B cell (primary cell): ENCODE data around the gene MYH3. TPM values are rescaled to one million over a fixed set of nuclear protein-coding genes. Genes with fewer than 3 reads are reported as not detected.
A peak's percentile ranks its signal among the peaks of the same experiment; 100 is the strongest.

Experiments used
- ATAC-seq: fragments of 200-7000 bp; cut with Tn5 transposase; one replicate; pipeline ENCODE4 v1.10.0; 2021; ENCODE audit warnings: low read depth, mild to moderate bottlenecking, moderate number of reproducible peaks, moderate library complexity
- CTCF ChIA-PET: fragments of 350-600 bp; sonication (Branson Sonifier 250); formaldehyde crosslinking; loops from one replicate; lab custom pipeline; 2021; ENCODE audit warnings: antibody characterized with exemption, inconsistent platforms; lab: Charles Lee
- POLR2A ChIA-PET: fragments of 350-600 bp; sonication (Branson Sonifier 250); formaldehyde crosslinking; loops from one replicate; lab custom pipeline; 2021; ENCODE audit warnings: antibody characterized with exemption; lab: Charles Lee
- DNase-seq: peaks from one replicate; pipeline ENCODE4 v3.0.0; 2013
- H2AFZ ChIP-seq: 2 replicates; pipeline ENCODE4 v1.6.1; 2012; ENCODE audit warnings: mild to moderate bottlenecking, low read depth, low read length; ENCODE audit not compliant: insufficient read depth, poor library complexity, severe bottlenecking
- H3K27ac ChIP-seq, 2 donors: 1 replicate in 1 of 2; 2 replicates in 1 of 2; pipeline ENCODE4 v1.5.1; 2012 to 2013; ENCODE audit warnings: low read length in 2 of 2, mild to moderate bottlenecking in 2 of 2, moderate library complexity in 1 of 2
- H3K27me3 ChIP-seq, 4 experiments: fragments of 200-600 bp in 1 of 4; sonication (generic) in 1 of 4; replicated peaks in 1 of 4; 1 replicate in 2 of 4; 2 replicates in 2 of 4; pipeline versions ENCODE4 v1.6.1 to v1.7.0; 2013 to 2016; ENCODE audit warnings: low read length in 3 of 4, mild to moderate bottlenecking in 2 of 4, mixed read lengths in 1 of 4, moderate library complexity in 1 of 4; ENCODE audit not compliant: insufficient read depth in 4 of 4, control insufficient read depth in 3 of 4; ENCODE audit errors: control extremely low read depth in 1 of 4
- H3K36me3 ChIP-seq, 2 experiments: replicated peaks in 1 of 2; 1 replicate in 1 of 2; 2 replicates in 1 of 2; pipeline versions ENCODE4 v1.6.1 to v1.7.1; 2013; ENCODE audit warnings: low read length in 1 of 2; ENCODE audit not compliant: insufficient read depth in 2 of 2, control insufficient read depth in 1 of 2; ENCODE audit errors: control extremely low read depth in 1 of 2, extremely low read depth in 1 of 2
- H3K4me1 ChIP-seq, 2 donors: fragments of 200-600 bp in 1 of 2; sonication (generic) in 1 of 2; 1 replicate in 1 of 2; 2 replicates in 1 of 2; pipeline versions ENCODE4 v1.5.1 to v1.6.1; 2013 to 2017; ENCODE audit warnings: low read length in 2 of 2; ENCODE audit not compliant: control insufficient read depth in 2 of 2, insufficient read depth in 2 of 2
- H3K4me2 ChIP-seq: replicated peaks from 2 replicates; pipeline ENCODE3; 2012; ENCODE audit warnings: mild to moderate bottlenecking, low read depth, low read length; ENCODE audit not compliant: poor library complexity, severe bottlenecking
- H3K4me3 ChIP-seq, 5 experiments: fragments of 200-600 bp in 1 of 5; sonication (generic) in 1 of 5; 1 replicate in 3 of 5; 2 replicates in 2 of 5; pipeline versions ENCODE4 v1.5.1 to v1.7.0; 2011 to 2016; ENCODE audit warnings: low read length in 4 of 5, mild to moderate bottlenecking in 4 of 5, low read depth in 2 of 5, control low read depth in 1 of 5, moderate library complexity in 1 of 5; ENCODE audit not compliant: insufficient read depth in 1 of 5; ENCODE audit errors: control extremely low read depth in 1 of 5, extremely low read depth in 1 of 5
- H3K79me2 ChIP-seq: fragments of 200-600 bp; sonication (generic); one replicate; pipeline ENCODE4 v1.6.0; 2016; ENCODE audit warnings: low read length; ENCODE audit not compliant: control insufficient read depth, insufficient read depth
- H3K9ac ChIP-seq: fragments of 200-600 bp; sonication (generic); 2 replicates; pipeline ENCODE4 v1.6.1; 2017; ENCODE audit warnings: mild to moderate bottlenecking, low read length, moderate library complexity
- H3K9me3 ChIP-seq, 3 donors: one replicate each; pipeline versions ENCODE4 v1.6.1 to v1.7.1; 2013; ENCODE audit warnings: low read length in 2 of 3; ENCODE audit not compliant: control insufficient read depth in 2 of 3, insufficient read depth in 1 of 3; ENCODE audit errors: control extremely low read depth in 1 of 3
- H4K20me1 ChIP-seq: 2 replicates; pipeline ENCODE4 v1.6.0; 2012; ENCODE audit warnings: mild to moderate bottlenecking, low read length; ENCODE audit not compliant: insufficient read depth, control insufficient read depth, poor library complexity, severe bottlenecking
- H3K27ac Mint-ChIP-seq: one replicate; pipeline ENCODE4 v1.8.0; 2021; ENCODE audit warnings: mixed read lengths
- H3K27me3 Mint-ChIP-seq: one replicate; pipeline ENCODE4 v1.8.0; 2021; ENCODE audit warnings: mixed read lengths
- H3K4me1 Mint-ChIP-seq: one replicate; pipeline ENCODE4 v1.8.0; 2021; ENCODE audit warnings: mixed read lengths
- H3K4me3 Mint-ChIP-seq: one replicate; pipeline ENCODE4 v1.8.0; 2021; ENCODE audit warnings: mixed read lengths
- H3K9me3 Mint-ChIP-seq: one replicate; pipeline ENCODE4 v1.8.0; 2022; ENCODE audit warnings: mixed read lengths; ENCODE audit not compliant: insufficient read depth
- EZH2 ChIP-seq: IDR thresholded peaks from 2 replicates; pipeline ENCODE4 v1.6.1; 2012; ENCODE audit warnings: borderline replicate concordance, low read depth, mild to moderate bottlenecking, moderate library complexity, low read length; ENCODE audit not compliant: insufficient read depth, poor library complexity, severe bottlenecking
- WGBS: methylation state at CpG from one replicate; pipeline ENCODE4 v1.1.5; 2013; ENCODE audit warnings: missing lambda C conversion rate; ENCODE audit not compliant: insufficient coverage; 5-methylcytosine and 5-hydroxymethylcytosine counted together
- intact Hi-C: fragments of 100-400 bp; cut with micrococcal nuclease; formaldehyde crosslinking; loops from one replicate; pipeline ENCODE4 v1.10.0; 2022
- polyA plus RNA-seq: library from polyadenylated mRNA; depleted of rRNA; stranded (reverse); fragments of >200 nt; gene quantifications from 2 replicates; pipeline ENCODE4 v1.2.3, GENCODE V29; 2012
- total RNA-seq, 2 donors: library from RNA; stranded (reverse); fragments of 120-200 nt in 1 of 2; gene quantifications; 1 replicate in 1 of 2; 2 replicates in 1 of 2; pipeline versions ENCODE4 v1.2.3 to v1.2.4, GENCODE V29; 2013 to 2022
- TF ChIP-seq, protein P1 (sequence below): fragments of 200-600 bp; IDR thresholded peaks from one replicate; pipeline ENCODE4 v1.8.0; 2022; ENCODE audit warnings: antibody characterized with exemption, mild to moderate bottlenecking

MYH3 gene
- total and polyA plus RNA-seq, 2 donors (not counting 1 experiment from before 2014, with no cell fraction given): 9.4 to 10.9 TPM

DNA sequence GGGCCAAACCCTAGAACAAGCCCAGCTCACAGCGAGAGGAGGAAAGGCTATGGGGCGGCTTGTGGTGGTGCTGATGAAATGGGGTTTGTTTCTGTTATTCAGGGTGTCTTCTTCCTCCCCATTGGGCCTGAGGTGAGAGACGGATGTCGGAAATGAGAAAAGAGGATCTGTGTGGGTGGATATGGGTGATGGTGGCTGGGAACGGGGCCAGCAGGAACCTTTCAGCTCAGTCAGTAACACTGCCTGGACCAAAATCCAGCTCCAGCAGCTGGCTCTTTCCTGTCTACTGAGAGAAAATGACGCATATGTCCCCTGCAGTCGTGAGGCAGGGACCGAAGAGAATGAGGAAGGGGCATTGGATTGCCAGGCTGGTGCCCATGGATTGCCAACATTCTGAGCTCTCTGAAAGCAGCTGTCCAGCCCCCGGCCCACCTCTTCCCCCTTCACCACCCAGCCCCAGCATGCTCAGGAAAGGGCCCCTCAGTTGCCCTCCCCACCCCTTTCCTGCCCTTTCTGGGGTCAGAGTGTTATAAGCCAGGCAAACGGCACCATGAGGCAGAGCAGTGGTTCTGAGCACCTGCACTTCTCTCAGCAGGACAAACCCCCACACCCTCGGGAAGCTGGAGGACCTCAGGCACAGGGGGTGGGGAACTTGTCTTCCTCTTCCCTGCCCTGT lies 4.0 kb downstream of the MYH3 start:
- Histone ChIP-seq H3K27me3 (no peaks in the 10 kb centered on the region), H3K9ac (no peak overlapping the region), H3K4me2 (peak overlapping the region; percentile 22), H3K36me3 (no peaks in the 10 kb centered on the region), H3K27ac (no peak overlapping the region), H3K79me2 (no peaks in the 10 kb centered on the region), H3K9me3 (no peaks in the 10 kb centered on the region), H3K4me3 (no peak overlapping the region), H2AFZ (no peak overlapping the region), H4K20me1 (no peaks in the 10 kb centered on the region), H3K4me1 (peaks cover 6% of the 10 kb centered on the region in 2 donors)
- peaks cover 8% of the 10 kb centered on the region for H3K4me1 Mint-ChIP-seq
- no peak for DNase-seq
- no peak for ATAC-seq
- H3K27me3 Mint-ChIP-seq: peaks cover 3% of the 10 kb centered on the region
- H3K9me3 Mint-ChIP-seq: no peaks in the 10 kb centered on the region
- H3K4me3 Mint-ChIP-seq: no peak overlapping the region
- CTCF ChIA-PET: interaction anchor here (1.1 to 1.5 kb wide), 2 partner anchors 21 to 191 kb away, joined by 4 to 6 read pairs; no protein-coding TSS in a partner anchor
- POLR2A ChIA-PET: no interaction called here
- TF ChIP-seq EZH2: no peak
- TF ChIP-seq, protein P1, sequence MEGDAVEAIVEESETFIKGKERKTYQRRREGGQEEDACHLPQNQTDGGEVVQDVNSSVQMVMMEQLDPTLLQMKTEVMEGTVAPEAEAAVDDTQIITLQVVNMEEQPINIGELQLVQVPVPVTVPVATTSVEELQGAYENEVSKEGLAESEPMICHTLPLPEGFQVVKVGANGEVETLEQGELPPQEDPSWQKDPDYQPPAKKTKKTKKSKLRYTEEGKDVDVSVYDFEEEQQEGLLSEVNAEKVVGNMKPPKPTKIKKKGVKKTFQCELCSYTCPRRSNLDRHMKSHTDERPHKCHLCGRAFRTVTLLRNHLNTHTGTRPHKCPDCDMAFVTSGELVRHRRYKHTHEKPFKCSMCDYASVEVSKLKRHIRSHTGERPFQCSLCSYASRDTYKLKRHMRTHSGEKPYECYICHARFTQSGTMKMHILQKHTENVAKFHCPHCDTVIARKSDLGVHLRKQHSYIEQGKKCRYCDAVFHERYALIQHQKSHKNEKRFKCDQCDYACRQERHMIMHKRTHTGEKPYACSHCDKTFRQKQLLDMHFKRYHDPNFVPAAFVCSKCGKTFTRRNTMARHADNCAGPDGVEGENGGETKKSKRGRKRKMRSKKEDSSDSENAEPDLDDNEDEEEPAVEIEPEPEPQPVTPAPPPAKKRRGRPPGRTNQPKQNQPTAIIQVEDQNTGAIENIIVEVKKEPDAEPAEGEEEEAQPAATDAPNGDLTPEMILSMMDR: no peak
- intact Hi-C loops: no loop called here
- 12% methylated on average over 8 of the region's 11 CpGs for WGBS
- H3K27ac Mint-ChIP-seq: no peak overlapping the region

DNA sequence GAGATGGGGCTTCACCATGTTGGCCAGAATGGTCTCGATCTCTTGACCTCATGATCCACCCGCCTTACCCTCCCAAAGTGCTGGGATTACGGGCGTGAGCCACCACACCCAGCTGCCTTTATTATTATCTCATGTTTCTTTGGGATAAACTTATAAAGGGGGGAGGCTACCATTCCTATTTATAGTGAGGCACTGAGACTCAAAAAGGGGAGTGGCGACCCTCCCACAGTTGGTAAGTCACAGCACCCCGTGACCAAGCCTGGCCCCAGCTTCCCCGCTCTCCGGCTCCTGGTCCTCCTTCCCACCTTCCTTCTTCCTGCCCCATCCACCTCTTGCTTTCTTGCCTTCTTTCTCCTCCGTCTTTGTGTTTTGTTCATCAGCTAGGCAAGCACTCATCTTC lies 5.2 kb downstream of the MYH3 start:
- WGBS: 72% methylated on average over 5 of the region's 9 CpGs
- no peak overlapping the region for H3K4me2 ChIP-seq

More for the DNA sequence above, 5.2 kb downstream of the MYH3 start:
- peaks cover 6% of the 10 kb centered on the region in 2 donors for H3K4me1 ChIP-seq
- H3K9me3 Mint-ChIP-seq: no peaks in the 10 kb centered on the region
- POLR2A ChIA-PET: no interaction called here
- H3K36me3 ChIP-seq: no peaks in the 10 kb centered on the region
- CTCF ChIA-PET: no interaction called here
- peaks cover 3% of the 10 kb centered on the region for H3K27me3 Mint-ChIP-seq
- no peak overlapping the region for H3K4me3 ChIP-seq
- ATAC-seq (no peak), DNase-seq (no peak)
- H3K4me1 Mint-ChIP-seq: peaks cover 8% of the 10 kb centered on the region
- H3K4me3 Mint-ChIP-seq: no peak overlapping the region
- no peak overlapping the region for H3K9ac ChIP-seq
- H3K27me3 ChIP-seq: no peaks in the 10 kb centered on the region
- intact Hi-C loops: no loop called here
- no peaks in the 10 kb centered on the region for H4K20me1 ChIP-seq
- H3K79me2 ChIP-seq: no peaks in the 10 kb centered on the region
- TF ChIP-seq, protein P1: no peak
- TF ChIP-seq EZH2: no peak
- H3K9me3 ChIP-seq: no peaks in the 10 kb centered on the region
- no peak overlapping the region for H3K27ac ChIP-seq
- H2AFZ ChIP-seq: no peak overlapping the region
- H3K27ac Mint-ChIP-seq: no peak overlapping the region
